ENCODE data around the gene ARHGAP30. TPM values are rescaled to one million over a fixed set of nuclear protein-coding genes. Genes with fewer than 3 reads are reported as not detected.
A peak's percentile ranks its signal among the peaks of the same experiment; 100 is the strongest.

ARHGAP30 gene
- total RNA-seq, 2 donors from 2014 or later: 0.07 to 0.13 TPM

DNA sequence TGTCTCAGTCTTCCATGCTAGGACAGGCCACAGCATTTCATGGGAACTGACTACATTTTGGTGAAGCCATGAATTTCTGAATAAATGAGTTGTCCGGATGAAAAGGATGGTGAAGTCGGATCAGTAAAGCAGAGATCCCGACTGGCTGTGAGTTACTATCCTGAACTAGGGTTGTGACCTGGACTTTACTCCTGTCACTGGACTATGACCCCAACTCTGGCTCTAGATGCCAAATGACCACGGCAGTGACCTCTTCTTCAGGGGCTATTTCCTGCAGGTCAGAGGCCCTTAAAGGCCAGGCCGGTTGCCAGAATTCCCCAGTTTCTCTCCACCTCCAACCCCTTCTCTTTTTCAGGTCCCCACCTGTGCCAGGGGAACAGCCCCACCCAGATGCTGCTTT, 21.4 kb upstream of the ARHGAP30 start:
- TF ChIP-seq, protein P1, sequence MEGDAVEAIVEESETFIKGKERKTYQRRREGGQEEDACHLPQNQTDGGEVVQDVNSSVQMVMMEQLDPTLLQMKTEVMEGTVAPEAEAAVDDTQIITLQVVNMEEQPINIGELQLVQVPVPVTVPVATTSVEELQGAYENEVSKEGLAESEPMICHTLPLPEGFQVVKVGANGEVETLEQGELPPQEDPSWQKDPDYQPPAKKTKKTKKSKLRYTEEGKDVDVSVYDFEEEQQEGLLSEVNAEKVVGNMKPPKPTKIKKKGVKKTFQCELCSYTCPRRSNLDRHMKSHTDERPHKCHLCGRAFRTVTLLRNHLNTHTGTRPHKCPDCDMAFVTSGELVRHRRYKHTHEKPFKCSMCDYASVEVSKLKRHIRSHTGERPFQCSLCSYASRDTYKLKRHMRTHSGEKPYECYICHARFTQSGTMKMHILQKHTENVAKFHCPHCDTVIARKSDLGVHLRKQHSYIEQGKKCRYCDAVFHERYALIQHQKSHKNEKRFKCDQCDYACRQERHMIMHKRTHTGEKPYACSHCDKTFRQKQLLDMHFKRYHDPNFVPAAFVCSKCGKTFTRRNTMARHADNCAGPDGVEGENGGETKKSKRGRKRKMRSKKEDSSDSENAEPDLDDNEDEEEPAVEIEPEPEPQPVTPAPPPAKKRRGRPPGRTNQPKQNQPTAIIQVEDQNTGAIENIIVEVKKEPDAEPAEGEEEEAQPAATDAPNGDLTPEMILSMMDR (conservative IDR thresholded peaks at IDR 0.05): no peak
- Mint-ChIP-seq H3K27me3 (ENCODE audit: insufficient read depth) (peaks cover 8% of the 10 kb centered on the region), H3K4me3 (no peak overlapping the region)

DNA sequence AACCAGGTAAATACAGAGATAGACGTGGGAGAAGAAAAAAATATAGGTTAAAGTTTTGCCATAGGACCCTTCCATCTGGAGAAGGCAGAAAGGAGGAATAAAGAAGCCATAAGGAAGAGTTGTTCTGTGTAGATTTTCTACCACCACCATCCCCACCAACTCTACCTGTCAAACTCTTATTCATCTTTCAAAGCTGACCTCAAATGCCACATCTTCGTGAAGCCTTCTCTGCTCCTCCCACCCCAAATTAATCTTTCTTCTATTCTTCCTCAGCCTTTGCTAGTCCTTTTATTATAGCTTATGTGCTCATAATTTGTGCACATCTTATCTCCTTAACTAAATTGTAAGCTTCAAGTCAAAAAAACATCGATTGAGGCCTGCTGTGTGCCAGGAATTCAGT, 20.9 kb upstream of the ARHGAP30 start:
- Histone ChIP-seq H3K36me3 (ENCODE audit: control insufficient read depth, insufficient read depth, low read length) (no peaks in the 10 kb centered on the region), H3K9me3 (ENCODE audit: control insufficient read depth, low read length) (no peaks in the 10 kb centered on the region), H3K27me3 (ENCODE audit: control insufficient read depth, insufficient read depth, low read length, poor library complexity, severe bottlenecking) (peaks cover 10% of the 10 kb centered on the region), H3K9ac (ENCODE audit: extremely low read depth, low read length, poor library complexity, severe bottlenecking) (no peak overlapping the region), H3K27ac (ENCODE audit: low read depth, low read length) (no peak overlapping the region), H3K4me1 (ENCODE audit: control insufficient read depth, insufficient read depth, low read length) (no peaks in the 10 kb centered on the region), H3K4me3 (ENCODE audit: low read length) (no peak overlapping the region)
- H3K4me1 Mint-ChIP-seq: peaks cover 7% of the 10 kb centered on the region
- 91% methylated on average over 3 of the region's 3 CpGs for WGBS, 2 experiments (ENCODE audit: insufficient coverage in 1 of 2, insufficient read length in 1 of 2)
- H3K36me3 Mint-ChIP-seq (ENCODE audit: low read depth): no peaks in the 10 kb centered on the region
- no peaks in the 10 kb centered on the region for H3K9me3 Mint-ChIP-seq
- H3K27me3 Mint-ChIP-seq (ENCODE audit: insufficient read depth): peaks cover 8% of the 10 kb centered on the region
- peak; percentile 1 for DNase-seq
- no peak overlapping the region for H3K4me3 Mint-ChIP-seq
- no peak overlapping the region for H3K27ac Mint-ChIP-seq
- TF ChIP-seq, protein P1 (conservative IDR thresholded peaks at IDR 0.05): no peak

More for the DNA sequence above, 21.4 kb upstream of the ARHGAP30 start:
- H3K27ac ChIP-seq (ENCODE audit: low read depth, low read length): no peak overlapping the region
- H3K4me3 ChIP-seq (ENCODE audit: low read length): no peak overlapping the region
- no peaks in the 10 kb centered on the region for H3K9me3 ChIP-seq (ENCODE audit: control insufficient read depth, low read length)
- no peaks in the 10 kb centered on the region for H3K36me3 ChIP-seq (ENCODE audit: control insufficient read depth, insufficient read depth, low read length)
- DNase-seq: peak; percentile 29
- H3K27me3 ChIP-seq (ENCODE audit: control insufficient read depth, insufficient read depth, low read length, poor library complexity, severe bottlenecking): peaks cover 10% of the 10 kb centered on the region
- Mint-ChIP-seq H3K36me3 (ENCODE audit: low read depth) (no peaks in the 10 kb centered on the region), H3K9me3 (no peaks in the 10 kb centered on the region), H3K4me1 (peaks cover 3% of the 10 kb centered on the region), H3K27ac (no peak overlapping the region)
- no peaks in the 10 kb centered on the region for H3K4me1 ChIP-seq (ENCODE audit: control insufficient read depth, insufficient read depth, low read length)
- 96 to 100% methylated on average over 3 to 5 of the region's 5 CpGs for WGBS, 2 experiments (ENCODE audit: insufficient coverage in 1 of 2, insufficient read length in 1 of 2)
- no peak overlapping the region for H3K9ac ChIP-seq (ENCODE audit: extremely low read depth, low read length, poor library complexity, severe bottlenecking)

DNA sequence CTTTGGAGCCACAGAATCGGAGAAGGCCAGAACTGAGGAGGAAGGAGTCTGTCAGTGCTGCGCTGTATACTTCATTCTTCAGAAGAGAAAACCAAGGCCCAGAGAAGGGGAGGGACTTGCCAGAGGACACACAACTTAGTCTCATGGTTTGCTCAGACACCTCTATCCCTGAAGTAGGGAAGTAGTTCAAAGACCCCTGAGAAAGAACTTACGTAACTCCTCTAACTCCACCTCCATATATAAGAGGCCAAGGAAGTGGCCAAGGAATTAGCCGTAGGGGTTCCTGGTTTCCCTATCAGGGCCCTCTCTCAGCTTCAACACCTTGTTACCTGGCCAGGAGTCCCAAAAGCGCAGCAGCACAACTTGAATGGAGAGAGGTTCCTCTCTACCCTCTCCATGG, 20.2 kb upstream of the ARHGAP30 start:
- Mint-ChIP-seq H3K9me3 (no peaks in the 10 kb centered on the region), H3K27me3 (ENCODE audit: insufficient read depth) (peaks cover 7% of the 10 kb centered on the region), H3K4me3 (no peak overlapping the region), H3K27ac (no peak overlapping the region), H3K4me1 (peaks cover 14% of the 10 kb centered on the region), H3K36me3 (ENCODE audit: low read depth) (no peaks in the 10 kb centered on the region)
- 93 to 100% methylated on average over 3 to 5 of the region's 5 CpGs for whole genome bisulfite sequencing, 2 experiments (ENCODE audit: insufficient coverage in 1 of 2, insufficient read length in 1 of 2)
- H3K9me3 ChIP-seq (ENCODE audit: control insufficient read depth, low read length): no peaks in the 10 kb centered on the region
- no peak overlapping the region for H3K9ac ChIP-seq (ENCODE audit: extremely low read depth, low read length, poor library complexity, severe bottlenecking)
- H3K4me1 ChIP-seq (ENCODE audit: control insufficient read depth, insufficient read depth, low read length): peaks cover 5% of the 10 kb centered on the region
- TF ChIP-seq, protein P1 (conservative IDR thresholded peaks at IDR 0.05): no peak
- peaks cover 5% of the 10 kb centered on the region for H3K27me3 ChIP-seq (ENCODE audit: control insufficient read depth, insufficient read depth, low read length, poor library complexity, severe bottlenecking)
- H3K36me3 ChIP-seq (ENCODE audit: control insufficient read depth, insufficient read depth, low read length): no peaks in the 10 kb centered on the region
- no peak for DNase-seq
- no peak overlapping the region for H3K27ac ChIP-seq (ENCODE audit: low read depth, low read length)
- H3K4me3 ChIP-seq (ENCODE audit: low read length): no peak overlapping the region
